NT2/D1 (cell line): ENCODE results near the gene CDC42EP3.

ENCODE experiments used
- SUZ12 ChIP-seq: IDR thresholded peaks from 2 replicates; pipeline ENCODE4 v1.6.1; 2011; ENCODE audit not compliant: insufficient read length, insufficient read depth; ENCODE audit errors: extremely low read depth
- YY1 ChIP-seq: IDR thresholded peaks from 2 replicates; pipeline ENCODE4 v1.6.1; 2011; ENCODE audit not compliant: insufficient read length, insufficient read depth
- ZNF274 ChIP-seq: IDR thresholded peaks from 2 replicates; pipeline ENCODE4 v1.6.1; 2011; ENCODE audit warnings: mild to moderate bottlenecking, low read depth, low read length

- TF ChIP-seq ZNF274: no peak
- TF ChIP-seq YY1: no peak
- no peak for TF ChIP-seq SUZ12
Observed at GRCh38 chr2:37659723-37660122, 11.7 kb downstream of the CDC42EP3 start.
